Natural killer cell (primary cell): Measurements from ENCODE around the gene ZCCHC4. TPM values are rescaled to one million over a fixed set of nuclear protein-coding genes. Genes with fewer than 3 reads are reported as not detected.

Source experiments
- ATAC-seq, 3 donors: fragments of 150-1000 bp in 2 of 3; fragments of 200-7000 bp in 1 of 3; cut with Tn5 transposase; 1 replicate in 1 of 3; 2 replicates in 2 of 3; pipeline ENCODE4 v1.10.0; 2021; ENCODE audit warnings: mild to moderate bottlenecking in 2 of 3, moderate library complexity in 2 of 3
- DNase-seq, 2 donors: peaks; one replicate each; pipeline versions ENCODE4 v3.0.0 to v3.0.0-alpha.2; 2013 to 2021; ENCODE audit warnings: mixed read lengths in 1 of 2
- H3K27ac ChIP-seq: one replicate; pipeline ENCODE4 v1.5.1; 2013; ENCODE audit warnings: mild to moderate bottlenecking, low read length
- H3K27me3 ChIP-seq: one replicate; pipeline ENCODE4 v1.6.1; 2013; ENCODE audit warnings: low read length; ENCODE audit not compliant: control insufficient read depth, insufficient read depth
- H3K36me3 ChIP-seq: one replicate; pipeline ENCODE4 v1.6.1; 2013; ENCODE audit warnings: low read length; ENCODE audit not compliant: control insufficient read depth, insufficient read depth
- H3K4me1 ChIP-seq: one replicate; pipeline ENCODE4 v1.6.1; 2013; ENCODE audit warnings: low read length; ENCODE audit not compliant: control insufficient read depth, insufficient read depth
- H3K4me3 ChIP-seq: one replicate; pipeline ENCODE4 v1.5.1; 2013; ENCODE audit warnings: low read length
- H3K9me3 ChIP-seq: one replicate; pipeline ENCODE4 v1.6.1; 2013; ENCODE audit warnings: low read length; ENCODE audit not compliant: control insufficient read depth, insufficient read depth
- H3K27ac Mint-ChIP-seq, 2 donors: one replicate each; pipeline ENCODE4 v1.8.0; 2022; ENCODE audit warnings: mild to moderate bottlenecking in 2 of 2, mixed read lengths in 2 of 2, moderate library complexity in 1 of 2
- H3K27me3 Mint-ChIP-seq, 2 donors: one replicate each; pipeline ENCODE4 v1.8.0; 2022; ENCODE audit warnings: low read depth in 2 of 2, mixed read lengths in 2 of 2
- H3K36me3 Mint-ChIP-seq: one replicate; pipeline ENCODE4 v1.8.0; 2022; ENCODE audit warnings: mixed read lengths
- H3K4me1 Mint-ChIP-seq, 2 donors: one replicate each; pipeline ENCODE4 v1.8.0; 2022; ENCODE audit warnings: mixed read lengths in 2 of 2
- H3K4me3 Mint-ChIP-seq: one replicate; pipeline ENCODE4 v1.8.0; 2022; ENCODE audit warnings: mild to moderate bottlenecking, moderate library complexity, mixed read lengths
- H3K9me3 Mint-ChIP-seq, 2 donors: one replicate each; pipeline ENCODE4 v1.8.0; 2022; ENCODE audit warnings: mixed read lengths in 2 of 2
- WGBS: methylation state at CpG from one replicate; pipeline ENCODE4 v1.1.7; 2013; ENCODE audit warnings: missing lambda C conversion rate; ENCODE audit not compliant: insufficient coverage; 5-methylcytosine and 5-hydroxymethylcytosine counted together
- intact Hi-C: fragments of 100-400 bp; cut with micrococcal nuclease; formaldehyde crosslinking; loops from one replicate; pipeline ENCODE4 v1.14.2; 2022
- total RNA-seq, 4 donors: library from RNA; stranded (reverse); fragments of 120-200 nt in 1 of 4; gene quantifications; one replicate each; pipeline versions ENCODE4 v1.2.3 to v1.2.4, GENCODE V29; 2013 to 2022
- TF ChIP-seq, protein P1 (sequence below): fragments of 200-600 bp; IDR thresholded peaks from one replicate; pipeline ENCODE4 v1.8.0; 2022; ENCODE audit warnings: antibody characterized with exemption

The ZCCHC4 gene, protein sequence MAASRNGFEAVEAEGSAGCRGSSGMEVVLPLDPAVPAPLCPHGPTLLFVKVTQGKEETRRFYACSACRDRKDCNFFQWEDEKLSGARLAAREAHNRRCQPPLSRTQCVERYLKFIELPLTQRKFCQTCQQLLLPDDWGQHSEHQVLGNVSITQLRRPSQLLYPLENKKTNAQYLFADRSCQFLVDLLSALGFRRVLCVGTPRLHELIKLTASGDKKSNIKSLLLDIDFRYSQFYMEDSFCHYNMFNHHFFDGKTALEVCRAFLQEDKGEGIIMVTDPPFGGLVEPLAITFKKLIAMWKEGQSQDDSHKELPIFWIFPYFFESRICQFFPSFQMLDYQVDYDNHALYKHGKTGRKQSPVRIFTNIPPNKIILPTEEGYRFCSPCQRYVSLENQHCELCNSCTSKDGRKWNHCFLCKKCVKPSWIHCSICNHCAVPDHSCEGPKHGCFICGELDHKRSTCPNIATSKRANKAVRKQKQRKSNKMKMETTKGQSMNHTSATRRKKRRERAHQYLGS
- 10 to 100 TPM in 2 of 3 donors, 1 to 10 TPM in 1; 9.4 to 12.0 (median 10.9) TPM for total RNA-seq
- total RNA-seq (2013) = 20.8 TPM

DNA sequence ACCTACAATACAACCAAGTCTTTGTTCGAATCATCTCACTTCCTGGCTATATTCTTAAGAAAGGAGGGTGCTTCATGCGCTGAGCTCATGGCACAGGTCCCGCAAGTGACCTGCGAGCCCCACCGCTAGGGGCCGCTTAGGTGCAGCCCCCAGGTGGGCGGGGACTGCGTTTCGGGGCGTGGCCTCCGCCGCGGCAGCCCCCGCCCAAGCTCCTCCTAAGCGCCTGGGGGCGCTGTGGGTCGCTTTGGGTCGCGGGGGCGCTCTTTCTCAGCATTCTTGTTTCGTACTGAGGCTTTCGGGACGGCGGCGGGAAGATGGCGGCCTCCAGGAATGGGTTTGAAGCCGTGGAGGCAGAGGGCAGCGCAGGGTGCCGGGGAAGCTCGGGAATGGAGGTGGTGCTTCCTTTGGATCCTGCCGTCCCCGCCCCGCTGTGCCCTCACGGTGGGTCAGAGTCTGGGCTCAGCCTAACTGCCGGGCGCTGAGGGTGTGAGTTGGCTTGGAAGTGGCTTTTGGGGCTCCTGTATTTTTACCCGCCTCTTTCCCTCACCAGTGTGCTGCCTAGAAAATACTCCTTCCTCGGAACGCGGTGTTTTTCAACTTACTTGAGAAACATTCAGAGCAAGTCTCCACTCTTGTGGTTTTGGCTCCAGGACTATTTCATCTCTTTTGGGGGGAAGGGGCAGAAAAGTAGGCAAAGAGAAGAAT is at the start of gene ZCCHC4:
Gene ZCCHC4 (plus strand): TSS at position 279 of the 705 bp plus-strand sequence. CDS start 36 bp downstream, at position 315.
- WGBS = under 1% methylated on average over 38 of the region's 40 CpGs
- H3K9me3 ChIP-seq = no peaks in the 10 kb centered on the region
- H3K36me3 ChIP-seq = peaks cover 6% of the 10 kb centered on the region
- Mint-ChIP-seq H3K36me3 (no peaks in the 10 kb centered on the region), H3K27me3 (peaks cover 0 to 7% of the 10 kb centered on the region in 2 donors), H3K27ac (peak within 1 kb of the TSS; percentile 93 to 99), H3K4me1 (peaks cover 12 to 18% of the 10 kb centered on the region in 2 donors), H3K4me3 (peak within 1 kb of the TSS; percentile 99), H3K9me3 (no peaks in the 10 kb centered on the region)
- peaks cover 8% of the 10 kb centered on the region for H3K4me1 ChIP-seq
- ATAC-seq = peak; percentile 99 to 100 (median 99)
- peak; percentile 94 to 97 for DNase-seq
- no peaks in the 10 kb centered on the region for H3K27me3 ChIP-seq
- TF ChIP-seq, protein P1, sequence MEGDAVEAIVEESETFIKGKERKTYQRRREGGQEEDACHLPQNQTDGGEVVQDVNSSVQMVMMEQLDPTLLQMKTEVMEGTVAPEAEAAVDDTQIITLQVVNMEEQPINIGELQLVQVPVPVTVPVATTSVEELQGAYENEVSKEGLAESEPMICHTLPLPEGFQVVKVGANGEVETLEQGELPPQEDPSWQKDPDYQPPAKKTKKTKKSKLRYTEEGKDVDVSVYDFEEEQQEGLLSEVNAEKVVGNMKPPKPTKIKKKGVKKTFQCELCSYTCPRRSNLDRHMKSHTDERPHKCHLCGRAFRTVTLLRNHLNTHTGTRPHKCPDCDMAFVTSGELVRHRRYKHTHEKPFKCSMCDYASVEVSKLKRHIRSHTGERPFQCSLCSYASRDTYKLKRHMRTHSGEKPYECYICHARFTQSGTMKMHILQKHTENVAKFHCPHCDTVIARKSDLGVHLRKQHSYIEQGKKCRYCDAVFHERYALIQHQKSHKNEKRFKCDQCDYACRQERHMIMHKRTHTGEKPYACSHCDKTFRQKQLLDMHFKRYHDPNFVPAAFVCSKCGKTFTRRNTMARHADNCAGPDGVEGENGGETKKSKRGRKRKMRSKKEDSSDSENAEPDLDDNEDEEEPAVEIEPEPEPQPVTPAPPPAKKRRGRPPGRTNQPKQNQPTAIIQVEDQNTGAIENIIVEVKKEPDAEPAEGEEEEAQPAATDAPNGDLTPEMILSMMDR = peak; percentile 100
- H3K4me3 ChIP-seq = peak within 1 kb of the TSS; percentile 63
- peak within 1 kb of the TSS; percentile 60 for H3K27ac ChIP-seq
- intact Hi-C loops = loop anchor here (1.0 to 2.0 kb wide), 3 partner anchors 65 to 152 kb away; partner anchors contain the start of genes ANAPC4, PI4K2B and SEPSECS

DNA sequence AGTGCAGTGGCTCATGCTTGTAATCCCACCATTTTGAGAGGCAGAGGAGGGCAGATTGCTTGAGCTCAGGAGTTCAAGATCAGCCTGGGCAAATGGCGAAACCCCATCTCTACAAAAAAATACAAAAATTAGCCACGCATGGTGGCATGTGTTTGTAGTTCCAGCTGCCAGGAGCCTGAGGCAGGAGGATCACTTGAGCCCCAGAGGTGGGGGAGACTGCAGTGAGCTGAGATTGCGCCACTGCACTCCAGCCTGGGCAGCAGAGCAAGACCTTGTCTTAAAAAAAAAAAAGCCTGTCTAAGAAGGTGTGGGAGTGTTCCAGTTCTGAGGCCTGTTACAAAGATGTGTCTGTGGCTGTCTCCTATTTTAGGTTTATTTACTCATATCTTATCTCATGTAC is 40.7 kb upstream of the ZCCHC4 start:
- H3K27ac ChIP-seq = no peak overlapping the region

DNA sequence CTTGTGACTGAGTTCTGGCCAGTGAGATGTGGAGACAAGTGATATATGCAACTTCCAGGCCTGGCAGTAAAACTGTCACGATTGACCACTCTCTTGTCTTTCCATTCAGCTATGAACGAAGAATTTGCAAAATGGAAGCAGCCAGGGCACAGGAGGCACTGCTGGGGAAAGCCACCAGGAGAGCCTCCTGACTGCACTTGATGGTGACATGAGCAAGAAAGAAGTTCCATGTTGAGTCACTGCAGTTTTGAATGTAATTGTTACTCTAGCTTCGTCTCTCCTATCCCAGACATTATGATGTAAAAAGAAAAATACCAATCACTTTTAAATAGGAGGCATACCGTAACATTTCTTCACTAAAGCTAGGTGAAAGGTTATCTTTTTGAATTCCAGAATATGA is 32.4 kb upstream of the ZCCHC4 start:
- no peaks in the 10 kb centered on the region for H3K9me3 ChIP-seq
- ATAC-seq = no peak
- intact Hi-C loops = no loop called here
- Mint-ChIP-seq H3K36me3 (peaks cover 9% of the 10 kb centered on the region), H3K4me1 (no peaks in the 10 kb centered on the region), H3K9me3 (no peaks in the 10 kb centered on the region), H3K27ac (no peak overlapping the region), H3K27me3 (no peaks in the 10 kb centered on the region), H3K4me3 (no peak overlapping the region)
- H3K27me3 ChIP-seq = no peaks in the 10 kb centered on the region
- no peaks in the 10 kb centered on the region for H3K4me1 ChIP-seq
- peaks cover 4% of the 10 kb centered on the region for H3K36me3 ChIP-seq
- no peak overlapping the region for H3K4me3 ChIP-seq
- H3K27ac ChIP-seq = no peak overlapping the region
- DNase-seq = no peak
- 84% methylated on average over 3 of the region's 4 CpGs for WGBS
- TF ChIP-seq, protein P1 = no peak

More for the DNA sequence above, 40.7 kb upstream of the ZCCHC4 start:
- no peaks in the 10 kb centered on the region for H3K4me1 ChIP-seq
- no peaks in the 10 kb centered on the region for H3K27me3 ChIP-seq
- H3K36me3 ChIP-seq = peaks cover 20% of the 10 kb centered on the region
- DNase-seq (no peak), ATAC-seq (no peak)
- no peak overlapping the region for H3K4me3 Mint-ChIP-seq
- H3K9me3 ChIP-seq = no peaks in the 10 kb centered on the region
- 100% methylated on average over 3 of the region's 3 CpGs for WGBS
- peaks cover 7% of the 10 kb centered on the region for H3K36me3 Mint-ChIP-seq
- no peaks in the 10 kb centered on the region for H3K27me3 Mint-ChIP-seq
- intact Hi-C loops = no loop called here
- peaks cover 0 to 6% of the 10 kb centered on the region in 2 donors for H3K4me1 Mint-ChIP-seq
- H3K4me3 ChIP-seq = no peak overlapping the region
- H3K9me3 Mint-ChIP-seq = no peaks in the 10 kb centered on the region
- TF ChIP-seq, protein P1 = no peak
- H3K27ac Mint-ChIP-seq = no peak overlapping the region
